Stimulated activated memory B cell treated with anti-CD40 and anti-IgM and Interleukin-4, amounts not matched to agents 10 μg/mL and 1 μg/mL and 100 μg/mL, for 72 hours (primary cell): ENCODE measurements around the gene BTBD10.

ENCODE experiments used
- ATAC-seq: fragments of 150-1000 bp; cut with Tn5 transposase; 2 replicates; pipeline ENCODE4 v1.10.0; 2021
- H3K27ac Mint-ChIP-seq: one replicate; pipeline ENCODE4 v1.8.0; 2022; ENCODE audit warnings: mild to moderate bottlenecking, mixed read lengths
- H3K27me3 Mint-ChIP-seq: one replicate; pipeline ENCODE4 v1.8.0; 2022; ENCODE audit warnings: mixed read lengths
- H3K36me3 Mint-ChIP-seq: one replicate; pipeline ENCODE4 v1.8.0; 2022; ENCODE audit warnings: mixed read lengths
- H3K4me1 Mint-ChIP-seq: one replicate; pipeline ENCODE4 v1.8.0; 2022; ENCODE audit warnings: mixed read lengths
- H3K4me3 Mint-ChIP-seq: one replicate; pipeline ENCODE4 v1.8.0; 2022; ENCODE audit warnings: mild to moderate bottlenecking, moderate library complexity, mixed read lengths
- H3K9me3 Mint-ChIP-seq: one replicate; pipeline ENCODE4 v1.8.0; 2022; ENCODE audit warnings: mixed read lengths

Gene BTBD10

DNA sequence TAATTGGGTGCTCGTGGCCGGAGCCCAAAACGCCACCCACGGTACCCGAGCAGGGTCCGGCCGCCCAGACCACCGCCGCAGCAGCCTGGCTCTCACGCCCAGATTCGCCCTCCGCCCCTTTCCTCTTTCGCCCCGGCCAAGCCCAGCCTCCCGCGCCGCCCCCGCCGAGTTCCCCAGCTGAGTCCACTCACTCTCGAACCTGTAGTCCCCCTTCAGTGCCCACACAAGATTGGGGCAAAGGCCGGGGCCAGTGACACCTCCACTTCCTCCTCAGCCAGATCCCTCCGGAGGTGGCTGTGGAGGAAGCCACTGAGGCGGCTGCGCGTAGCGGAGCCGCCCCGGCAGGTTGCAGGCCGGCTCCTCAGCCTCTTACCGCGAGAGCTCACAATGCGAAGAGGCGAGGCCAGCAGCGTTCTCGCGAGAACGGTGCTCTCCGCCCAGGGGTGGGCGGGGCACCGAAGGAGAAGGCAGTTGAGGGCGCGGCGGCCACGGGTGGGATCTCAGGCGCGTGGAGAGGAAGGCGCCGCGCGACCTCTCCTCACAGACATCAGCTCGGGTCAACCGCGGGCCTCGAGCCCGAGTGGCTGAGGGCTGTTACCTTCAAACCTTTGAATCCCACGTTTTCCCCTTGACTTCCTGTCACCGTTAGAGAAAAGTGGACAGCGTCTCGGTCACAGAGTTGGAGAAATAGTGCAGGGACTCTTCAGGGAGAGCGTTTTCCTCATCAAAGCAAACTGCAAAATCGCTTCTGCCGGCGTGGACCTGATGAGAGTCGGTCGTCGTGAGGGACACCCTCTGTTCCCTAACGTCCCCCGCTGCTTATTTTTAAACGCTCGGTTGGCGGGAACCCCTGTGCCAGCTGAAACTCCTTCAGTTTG is at the start of gene BTBD10:
BTBD10 (minus strand) TSS at position 322 of the 878 bp plus-strand sequence. CDS start 18,098 bp downstream, outside the sequence.
- peak within 1 kb of the TSS; percentile 99 for H3K4me3 Mint-ChIP-seq
- H3K27ac Mint-ChIP-seq, result peak within 1 kb of the TSS; percentile 99
- H3K36me3 Mint-ChIP-seq, result peaks cover 6% of the 10 kb centered on the region
- peak; percentile 99 for ATAC-seq
- H3K9me3 Mint-ChIP-seq, result no peaks in the 10 kb centered on the region
- H3K27me3 Mint-ChIP-seq, result no peaks in the 10 kb centered on the region
- H3K4me1 Mint-ChIP-seq, result peaks cover 47% of the 10 kb centered on the region

DNA sequence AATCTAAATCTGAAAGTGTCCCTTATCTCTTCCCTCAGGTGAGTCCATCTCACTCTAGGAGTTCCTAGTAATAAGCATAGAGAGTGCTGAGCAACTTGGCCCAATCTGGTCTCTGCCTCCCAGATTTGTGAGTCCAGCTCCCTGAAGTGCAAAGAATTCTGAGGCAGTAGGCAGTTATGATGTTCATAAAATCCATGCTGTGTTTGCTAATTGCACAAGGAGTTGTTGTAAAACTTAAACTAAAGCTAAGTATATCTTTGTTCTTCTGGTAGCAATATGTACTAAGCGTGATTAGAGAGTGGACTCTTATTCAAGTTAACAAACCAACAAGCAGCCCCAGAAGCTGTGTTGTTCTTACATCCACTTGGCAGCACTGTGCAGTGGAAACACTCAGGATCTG is 40.4 kb upstream of the BTBD10 start:
- Mint-ChIP-seq H3K36me3 (no peaks in the 10 kb centered on the region), H3K27ac (no peak overlapping the region), H3K9me3 (no peaks in the 10 kb centered on the region), H3K27me3 (peaks cover 20% of the 10 kb centered on the region), H3K4me1 (no peaks in the 10 kb centered on the region), H3K4me3 (no peak overlapping the region)
- no peak for ATAC-seq

DNA sequence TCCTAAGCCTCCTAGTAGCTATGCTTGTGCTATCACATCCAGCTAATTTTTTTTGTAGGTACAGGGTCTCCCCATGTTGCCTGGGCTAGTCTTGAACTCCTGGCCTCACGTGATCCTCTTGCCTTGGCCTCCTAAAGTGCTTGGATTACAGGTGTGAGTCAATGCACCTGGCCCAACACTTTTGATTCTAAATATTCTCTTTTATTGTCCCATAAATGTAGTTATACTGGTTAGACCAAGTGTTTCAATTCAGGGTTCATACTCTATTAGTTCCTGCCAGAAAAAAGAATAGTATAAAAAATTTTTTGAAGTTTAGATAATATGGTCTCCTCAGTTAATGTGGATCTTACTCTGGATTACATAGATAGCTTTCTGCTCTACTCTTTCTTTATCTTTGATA is 39.5 kb upstream of the BTBD10 start:
- Mint-ChIP-seq H3K27me3 (peaks cover 20% of the 10 kb centered on the region), H3K4me3 (no peak overlapping the region), H3K9me3 (peaks cover 4% of the 10 kb centered on the region), H3K4me1 (no peaks in the 10 kb centered on the region), H3K27ac (no peak overlapping the region), H3K36me3 (no peaks in the 10 kb centered on the region)
- ATAC-seq, result no peak

DNA sequence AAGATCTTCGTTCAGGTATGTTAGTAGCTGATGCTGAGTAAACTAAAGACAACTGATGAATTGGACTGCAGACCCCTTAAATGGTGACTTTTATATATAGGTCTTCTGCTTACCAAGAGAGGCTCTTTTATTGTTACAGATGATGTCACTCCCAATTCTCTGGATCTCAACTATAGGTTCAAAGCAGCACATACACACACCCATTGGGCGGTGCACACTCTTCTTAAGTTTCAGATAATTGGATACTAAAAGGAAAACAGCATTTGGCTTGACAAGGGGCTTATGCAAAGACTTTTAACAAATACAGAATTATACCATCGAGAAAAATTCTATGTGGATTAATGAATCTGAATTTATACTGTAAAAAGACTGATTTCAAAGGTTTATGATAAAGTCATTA is 32.9 kb upstream of the BTBD10 start, which contains the start of gene PTH:
PTH (minus strand) TSS at position 69 of the 400 bp plus-strand sequence. CDS start 3,142 bp downstream, outside the sequence.
- Mint-ChIP-seq H3K9me3 (peaks cover 4% of the 10 kb centered on the region), H3K4me3 (no peak within 1 kb of the TSS), H3K36me3 (no peaks in the 10 kb centered on the region), H3K27ac (no peak within 1 kb of the TSS), H3K27me3 (peaks cover 20% of the 10 kb centered on the region), H3K4me1 (no peaks in the 10 kb centered on the region)
- ATAC-seq, result no peak

DNA sequence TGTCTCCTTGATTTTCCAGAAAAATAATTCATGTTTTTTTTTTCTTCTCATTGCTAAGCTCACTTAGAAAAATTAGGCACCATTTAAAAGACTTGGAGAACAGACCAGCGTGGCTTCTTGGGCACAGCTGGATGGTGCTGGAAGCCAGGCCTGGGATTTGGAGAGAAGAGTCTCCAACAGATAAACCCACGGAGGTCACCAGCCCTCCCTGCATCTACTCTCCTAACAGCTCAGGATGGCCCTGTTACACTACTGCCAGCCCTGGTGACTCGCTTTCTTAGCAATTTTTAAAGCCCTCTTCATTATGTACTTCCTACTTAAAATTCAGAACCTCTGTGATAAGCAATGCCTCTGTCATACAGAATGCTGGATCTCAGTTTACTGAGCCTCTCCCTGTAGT is 31.0 kb upstream of the BTBD10 start:
- H3K36me3 Mint-ChIP-seq, result no peaks in the 10 kb centered on the region
- peaks cover 4% of the 10 kb centered on the region for H3K27me3 Mint-ChIP-seq
- peaks cover 4% of the 10 kb centered on the region for H3K9me3 Mint-ChIP-seq
- no peak for ATAC-seq
- H3K4me1 Mint-ChIP-seq, result no peaks in the 10 kb centered on the region
- no peak overlapping the region for H3K27ac Mint-ChIP-seq
- no peak overlapping the region for H3K4me3 Mint-ChIP-seq

DNA sequence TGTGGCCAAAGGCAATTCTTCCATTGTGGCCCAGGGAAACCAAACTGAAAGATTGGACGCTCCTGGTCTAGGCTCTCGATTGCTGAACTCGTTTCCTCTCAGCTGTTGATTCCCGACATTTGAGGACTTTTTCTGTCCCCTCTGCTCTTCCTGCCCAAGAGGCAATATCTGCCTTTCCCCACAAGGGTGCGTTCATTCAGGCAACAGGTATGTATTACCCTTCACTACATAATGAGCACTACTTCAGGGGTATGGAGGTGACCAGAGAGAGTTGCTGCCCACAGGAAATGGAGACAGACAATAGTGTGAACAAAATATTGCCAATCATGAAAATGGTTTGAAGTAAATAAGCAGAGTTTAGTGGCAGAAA is 24.6 kb upstream of the BTBD10 start:
- no peaks in the 10 kb centered on the region for H3K27me3 Mint-ChIP-seq
- no peaks in the 10 kb centered on the region for H3K9me3 Mint-ChIP-seq
- no peaks in the 10 kb centered on the region for H3K36me3 Mint-ChIP-seq
- H3K4me1 Mint-ChIP-seq, result peaks cover 5% of the 10 kb centered on the region
- H3K27ac Mint-ChIP-seq, result peak overlapping the region; percentile 2
- peak; percentile 78 for ATAC-seq
- H3K4me3 Mint-ChIP-seq, result peak overlapping the region; percentile 74

DNA sequence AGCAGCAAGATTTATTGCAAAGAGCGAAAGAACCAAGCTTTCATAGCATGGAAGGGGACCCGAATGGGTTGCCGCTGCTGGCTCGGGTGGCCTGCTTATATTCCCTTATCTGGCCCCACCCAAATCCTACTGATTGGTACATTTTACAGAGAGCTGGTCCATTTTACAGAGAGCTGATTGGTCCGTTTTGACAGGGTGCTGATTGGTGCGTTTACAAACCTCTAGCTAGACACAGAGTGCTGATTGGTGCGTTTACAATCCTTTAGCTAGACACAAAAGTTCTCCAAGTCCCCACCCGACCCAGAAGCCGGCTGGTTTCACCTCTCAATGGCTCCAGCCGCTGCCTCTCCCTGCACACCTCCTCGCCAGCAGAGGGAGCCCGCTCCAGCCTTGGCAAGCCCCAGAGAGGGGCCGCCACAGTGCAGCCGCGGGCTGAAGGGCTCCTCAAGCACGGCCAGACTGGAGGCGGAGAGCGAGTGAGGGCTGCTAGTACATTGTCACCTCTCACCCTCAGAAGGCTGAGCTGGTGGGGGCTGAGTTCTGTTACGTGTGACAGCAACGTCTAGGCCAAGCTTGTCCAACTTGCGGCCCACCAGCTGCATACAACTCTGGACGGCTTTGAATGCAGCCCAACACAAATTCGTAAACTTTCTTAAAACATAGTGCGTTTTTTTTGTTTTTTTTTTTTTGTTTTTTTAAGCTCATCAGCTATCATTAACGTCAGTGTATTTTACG is 24.1 kb upstream of the BTBD10 start:
- Mint-ChIP-seq H3K27me3 (no peaks in the 10 kb centered on the region), H3K4me1 (peaks cover 5% of the 10 kb centered on the region), H3K36me3 (no peaks in the 10 kb centered on the region), H3K4me3 (peak overlapping the region; percentile 74), H3K27ac (peak overlapping the region; percentile 2), H3K9me3 (no peaks in the 10 kb centered on the region)
- peak; percentile 92 for ATAC-seq

DNA sequence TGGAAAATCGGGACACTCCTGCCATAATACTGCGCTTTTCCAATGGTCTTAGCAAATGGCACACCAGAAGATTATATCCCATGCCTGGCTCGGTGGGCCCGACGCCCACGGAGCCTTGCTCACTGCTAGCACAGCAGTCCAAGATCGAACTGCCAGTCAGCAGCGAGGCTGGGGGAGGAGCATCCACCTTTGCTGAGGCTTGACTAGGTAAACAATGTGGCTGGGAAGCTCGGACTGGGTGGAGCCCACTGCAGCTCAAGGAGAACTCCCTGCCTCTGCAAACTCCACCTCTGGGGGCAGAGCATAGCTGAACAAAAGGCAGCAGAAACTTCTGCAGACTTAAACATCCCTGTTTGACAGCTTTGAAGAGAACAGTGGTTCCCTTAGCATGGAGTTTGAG is 17.2 kb upstream of the BTBD10 start:
- Mint-ChIP-seq H3K36me3 (no peaks in the 10 kb centered on the region), H3K9me3 (no peaks in the 10 kb centered on the region), H3K4me3 (no peak overlapping the region), H3K27me3 (peaks cover under 1% of the 10 kb centered on the region), H3K27ac (no peak overlapping the region), H3K4me1 (no peaks in the 10 kb centered on the region)
- no peak for ATAC-seq

DNA sequence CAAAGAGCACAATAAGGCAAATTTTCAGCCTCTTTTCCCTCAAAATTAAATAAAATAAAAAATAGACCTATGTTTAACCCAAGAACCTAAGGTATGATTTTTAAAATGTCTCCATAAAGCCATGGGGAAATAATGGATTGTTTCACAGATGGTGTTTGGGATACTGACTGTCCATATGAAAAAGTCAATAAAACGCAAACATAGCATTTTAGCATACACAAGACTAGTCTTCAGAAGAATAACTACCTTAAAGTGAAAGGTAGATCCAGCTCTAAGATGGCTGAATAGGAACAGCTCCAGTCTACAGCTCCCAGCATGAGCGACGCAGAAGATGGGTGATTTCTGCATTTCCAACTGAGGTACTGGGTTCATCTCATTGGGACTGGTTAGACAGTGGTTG is 16.7 kb upstream of the BTBD10 start:
- Mint-ChIP-seq H3K4me3 (no peak overlapping the region), H3K27ac (no peak overlapping the region), H3K27me3 (peaks cover 5% of the 10 kb centered on the region), H3K4me1 (no peaks in the 10 kb centered on the region), H3K9me3 (no peaks in the 10 kb centered on the region), H3K36me3 (no peaks in the 10 kb centered on the region)
- ATAC-seq, result no peak

DNA sequence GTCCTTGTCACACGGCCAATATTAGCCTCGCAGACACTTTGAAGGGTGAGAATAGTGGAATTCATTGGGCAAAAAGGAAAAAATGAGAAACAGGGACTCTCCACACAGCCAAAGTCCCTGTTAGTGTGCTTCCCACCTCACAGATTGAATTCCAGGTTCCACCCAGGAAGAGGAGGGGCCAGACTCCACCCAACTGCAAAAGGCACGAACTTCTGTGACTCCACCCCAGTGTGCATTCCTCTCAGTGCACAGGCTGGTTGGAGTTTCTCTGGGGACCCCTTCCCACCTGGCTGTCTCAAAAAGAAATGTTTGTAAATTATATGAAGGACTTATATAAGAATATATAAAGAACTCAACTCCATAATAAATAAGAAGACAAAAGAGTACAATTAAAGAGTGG is 12.1 kb upstream of the BTBD10 start:
- Mint-ChIP-seq H3K4me3 (no peak overlapping the region), H3K27me3 (peaks cover 24% of the 10 kb centered on the region), H3K4me1 (no peaks in the 10 kb centered on the region), H3K9me3 (no peaks in the 10 kb centered on the region), H3K27ac (no peak overlapping the region), H3K36me3 (no peaks in the 10 kb centered on the region)
- ATAC-seq, result no peak

DNA sequence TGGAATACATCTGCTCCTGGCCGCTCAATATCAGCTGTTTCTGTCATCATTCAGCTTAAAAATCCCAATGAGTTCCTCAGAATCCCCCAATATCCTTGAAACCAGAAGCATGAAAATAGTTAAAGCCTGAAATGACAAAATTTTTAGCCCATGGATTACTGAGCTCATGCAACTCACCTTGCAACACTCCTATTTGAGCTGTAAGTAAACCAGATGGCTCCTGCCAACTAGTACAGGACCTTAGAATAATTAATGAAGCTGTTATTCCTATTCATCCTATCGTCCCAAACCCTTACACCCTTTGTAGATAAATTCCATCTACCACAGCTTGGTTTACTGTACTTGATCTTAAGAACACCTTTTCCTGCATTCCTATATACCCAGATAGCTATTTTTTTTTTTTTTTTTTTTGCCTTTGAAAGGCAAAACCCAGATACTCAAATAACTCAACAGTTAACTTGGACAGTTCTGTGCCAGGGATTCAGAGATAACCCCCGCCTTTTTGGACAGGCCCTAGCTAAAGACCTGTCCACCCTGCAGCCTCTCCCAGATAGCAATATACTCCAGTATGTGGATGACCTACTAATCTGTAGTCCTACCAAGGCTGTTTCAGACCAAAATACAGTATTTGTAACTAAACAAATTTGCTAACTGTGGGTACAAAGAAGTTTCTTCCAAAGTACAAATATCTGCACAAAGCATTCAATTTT is 10.1 kb upstream of the BTBD10 start:
- ATAC-seq, result no peak
- H3K36me3 Mint-ChIP-seq, result no peaks in the 10 kb centered on the region
- peaks cover 38% of the 10 kb centered on the region for H3K27me3 Mint-ChIP-seq

DNA sequence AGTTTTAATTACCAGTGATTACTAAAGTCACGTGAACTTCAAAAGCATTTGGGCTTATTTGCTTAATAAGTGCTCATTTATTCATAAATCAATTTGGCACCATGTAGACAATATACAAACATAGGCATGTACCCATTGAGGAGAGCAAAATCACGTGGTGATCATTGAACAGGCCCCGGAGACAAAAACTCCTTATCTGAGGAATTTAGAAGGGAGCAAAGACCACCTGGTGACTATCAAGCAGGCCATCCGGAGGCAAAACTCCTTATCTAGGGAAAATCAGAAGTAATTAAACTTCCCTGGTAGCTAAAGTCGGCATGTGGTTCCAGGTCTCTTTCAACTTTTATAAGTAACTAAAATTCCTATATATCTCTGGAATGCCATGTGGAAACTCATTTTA is 5.7 kb upstream of the BTBD10 start:
- Mint-ChIP-seq H3K27ac (no peak overlapping the region), H3K4me3 (no peak overlapping the region), H3K36me3 (no peaks in the 10 kb centered on the region), H3K27me3 (peaks cover 29% of the 10 kb centered on the region), H3K4me1 (peaks cover 10% of the 10 kb centered on the region), H3K9me3 (no peaks in the 10 kb centered on the region)
- ATAC-seq, result no peak

More for the DNA sequence above, 10.1 kb upstream of the BTBD10 start:
- H3K4me3 Mint-ChIP-seq, result no peak overlapping the region
- no peaks in the 10 kb centered on the region for H3K9me3 Mint-ChIP-seq
- no peak overlapping the region for H3K27ac Mint-ChIP-seq
- H3K4me1 Mint-ChIP-seq, result no peaks in the 10 kb centered on the region

DNA sequence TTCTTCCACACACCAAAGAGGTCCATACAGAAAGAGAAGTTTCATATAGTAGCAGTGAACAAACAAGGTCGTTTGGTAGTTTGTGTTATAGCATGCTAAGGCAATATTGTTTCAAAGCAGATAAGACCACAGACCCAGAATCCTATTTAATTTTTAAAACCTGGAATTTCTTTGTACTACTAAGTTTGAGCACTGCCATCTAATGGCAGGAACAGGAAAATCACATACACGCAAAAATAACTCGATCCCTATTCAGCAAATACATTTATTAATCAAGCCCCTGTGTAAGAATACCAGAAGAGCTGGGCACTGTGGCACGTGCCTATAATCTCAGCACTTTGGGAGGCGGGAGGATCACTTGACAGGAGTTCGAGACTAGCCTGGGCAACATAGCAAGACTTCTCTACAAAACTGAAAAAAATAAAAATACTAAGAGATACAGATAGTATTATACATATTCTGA is 2.9 kb upstream of the BTBD10 start:
- no peak for ATAC-seq

DNA sequence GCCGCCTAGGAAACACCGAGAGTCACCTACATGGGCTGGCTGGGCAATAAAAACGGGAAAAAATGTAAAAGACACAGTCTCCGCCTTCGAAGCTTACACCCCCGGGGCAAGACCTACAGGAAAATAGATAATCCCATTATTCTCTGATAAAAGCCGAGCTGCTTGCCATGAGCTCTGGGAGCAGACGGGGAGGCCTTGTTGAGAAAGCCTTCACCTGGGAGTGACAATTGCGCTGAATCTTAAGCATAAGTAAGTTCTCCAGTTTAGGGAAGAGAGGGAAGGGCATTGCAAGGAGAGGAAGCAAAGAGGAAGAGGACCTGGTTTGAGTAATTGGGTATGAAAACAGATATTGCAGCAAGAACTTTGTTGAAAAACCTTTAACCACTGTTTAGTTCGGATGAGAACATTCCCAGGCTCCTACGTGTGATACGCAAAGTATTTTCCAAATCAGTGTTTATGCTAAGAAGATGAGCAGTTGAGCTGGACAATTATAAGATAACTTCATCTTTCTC is 813 bp upstream of the BTBD10 start:
- no peak for ATAC-seq
- Mint-ChIP-seq H3K36me3 (peaks cover 6% of the 10 kb centered on the region), H3K27ac (peak overlapping the region; percentile 99), H3K9me3 (no peaks in the 10 kb centered on the region), H3K27me3 (peaks cover 2% of the 10 kb centered on the region), H3K4me1 (peaks cover 47% of the 10 kb centered on the region), H3K4me3 (peak overlapping the region; percentile 99)

More for the DNA sequence above, 2.9 kb upstream of the BTBD10 start:
- H3K9me3 Mint-ChIP-seq, result no peaks in the 10 kb centered on the region
- H3K4me3 Mint-ChIP-seq, result no peak overlapping the region
- peaks cover 22% of the 10 kb centered on the region for H3K27me3 Mint-ChIP-seq
- no peaks in the 10 kb centered on the region for H3K36me3 Mint-ChIP-seq
- no peak overlapping the region for H3K27ac Mint-ChIP-seq
- H3K4me1 Mint-ChIP-seq, result peaks cover 36% of the 10 kb centered on the region
